Breast epithelium (tissue), 4 donors: Measurements from ENCODE around the gene CDH18. TPM values are rescaled to one million over a fixed set of nuclear protein-coding genes. Genes with fewer than 3 reads are reported as not detected.

ENCODE experiments used
- DNase-seq, 2 donors: peaks; one replicate each; pipeline ENCODE4 v3.0.0-alpha.2; 2019; ENCODE audit warnings: low spot score in 2 of 2
- H3K27ac ChIP-seq, 2 donors: fragments of 200-600 bp; sonication (generic) in 1 of 2; one replicate each; pipeline ENCODE4 v1.5.1; 2016 to 2019; ENCODE audit warnings: mild to moderate bottlenecking in 1 of 2
- H3K27me3 ChIP-seq, 2 donors: fragments of 200-600 bp; sonication (generic) in 1 of 2; one replicate each; pipeline versions ENCODE4 v1.5.1 to v1.6.0; 2017 to 2019; ENCODE audit warnings: control low read depth in 1 of 2, mild to moderate bottlenecking in 1 of 2
- H3K36me3 ChIP-seq: fragments of 200-600 bp; one replicate; pipeline ENCODE4 v1.5.1; 2019
- H3K4me1 ChIP-seq, 2 donors: fragments of 200-600 bp; sonication (generic); one replicate each; pipeline ENCODE4 v1.5.1; 2016 to 2019; ENCODE audit warnings: control low read depth in 1 of 2
- H3K4me3 ChIP-seq, 3 donors: fragments of 200-600 bp; sonication (generic); 1 replicate in 2 of 3; 2 replicates in 1 of 3; pipeline ENCODE4 v1.5.1; 2016 to 2019; ENCODE audit warnings: mild to moderate bottlenecking in 3 of 3, moderate library complexity in 2 of 3
- H3K9me3 ChIP-seq, 2 donors: fragments of 200-600 bp; sonication (generic) in 1 of 2; one replicate each; pipeline ENCODE4 v1.5.1; 2016 to 2019; ENCODE audit warnings: control low read depth in 1 of 2
- POLR2A ChIP-seq: fragments of 450-650 bp; IDR thresholded peaks from one replicate; pipeline ENCODE4 v1.6.1; 2016; ENCODE audit warnings: antibody characterized with exemption, mild to moderate bottlenecking, moderate library complexity
- POLR2AphosphoS5 ChIP-seq, 3 donors: sonication (generic); formaldehyde crosslinking; IDR thresholded peaks; one replicate each; pipeline ENCODE4 v1.6.1; 2017; ENCODE audit warnings: antibody characterized with exemption in 3 of 3
- intact Hi-C: fragments of 100-400 bp; cut with DNase I; formaldehyde crosslinking; loops from one replicate; pipeline ENCODE4 v1.15.1; 2023; ENCODE audit warnings: low total_unique reads
- total RNA-seq, 3 donors: library from RNA; depleted of rRNA; stranded (reverse); fragments of >200 nt; gene quantifications; one replicate each; pipeline ENCODE4 v1.1.0, GENCODE V29; 2016
- TF ChIP-seq, protein P1 (sequence below), 3 donors: fragments of 450-650 bp; IDR thresholded peaks; one replicate each; pipeline ENCODE4 v1.5.1; 2016 to 2017; ENCODE audit warnings: antibody characterized with exemption in 3 of 3, mild to moderate bottlenecking in 3 of 3, moderate library complexity in 3 of 3

Gene CDH18
- total RNA-seq, 3 donors from 2014 or later = not detected

DNA sequence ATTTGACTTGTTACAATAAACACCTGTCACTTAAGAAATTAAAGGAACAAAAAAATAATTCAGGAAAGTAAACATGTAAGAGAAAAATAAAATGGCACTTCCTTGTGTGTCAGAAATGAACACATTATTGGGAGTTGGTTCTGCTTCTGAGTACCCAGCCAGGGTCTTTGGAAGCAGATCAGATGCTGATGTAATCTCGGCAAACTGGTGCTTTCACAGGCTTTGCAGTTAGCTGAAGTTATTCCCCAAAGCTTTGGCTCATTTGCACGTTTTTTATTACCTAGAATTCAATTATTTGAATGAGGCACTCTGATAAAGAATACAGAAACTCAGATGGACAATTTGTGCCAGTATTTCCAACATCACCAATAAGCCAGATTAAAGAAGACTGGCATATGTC, 10.9 kb downstream of the CDH18 start:
- Histone ChIP-seq H3K27ac (no peak overlapping the region), H3K27me3 (no peaks in the 10 kb centered on the region), H3K4me1 (no peaks in the 10 kb centered on the region), H3K4me3 (no peak overlapping the region), H3K9me3 (no peaks in the 10 kb centered on the region), H3K36me3 (no peaks in the 10 kb centered on the region)
- TF ChIP-seq POLR2AphosphoS5 (IDR thresholded peaks at IDR 0.05) (no peak), POLR2A (no peak)
- TF ChIP-seq, protein P1, sequence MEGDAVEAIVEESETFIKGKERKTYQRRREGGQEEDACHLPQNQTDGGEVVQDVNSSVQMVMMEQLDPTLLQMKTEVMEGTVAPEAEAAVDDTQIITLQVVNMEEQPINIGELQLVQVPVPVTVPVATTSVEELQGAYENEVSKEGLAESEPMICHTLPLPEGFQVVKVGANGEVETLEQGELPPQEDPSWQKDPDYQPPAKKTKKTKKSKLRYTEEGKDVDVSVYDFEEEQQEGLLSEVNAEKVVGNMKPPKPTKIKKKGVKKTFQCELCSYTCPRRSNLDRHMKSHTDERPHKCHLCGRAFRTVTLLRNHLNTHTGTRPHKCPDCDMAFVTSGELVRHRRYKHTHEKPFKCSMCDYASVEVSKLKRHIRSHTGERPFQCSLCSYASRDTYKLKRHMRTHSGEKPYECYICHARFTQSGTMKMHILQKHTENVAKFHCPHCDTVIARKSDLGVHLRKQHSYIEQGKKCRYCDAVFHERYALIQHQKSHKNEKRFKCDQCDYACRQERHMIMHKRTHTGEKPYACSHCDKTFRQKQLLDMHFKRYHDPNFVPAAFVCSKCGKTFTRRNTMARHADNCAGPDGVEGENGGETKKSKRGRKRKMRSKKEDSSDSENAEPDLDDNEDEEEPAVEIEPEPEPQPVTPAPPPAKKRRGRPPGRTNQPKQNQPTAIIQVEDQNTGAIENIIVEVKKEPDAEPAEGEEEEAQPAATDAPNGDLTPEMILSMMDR (IDR thresholded peaks at IDR 0.05) = no peak
- intact Hi-C loops = no loop called here
- no peak for DNase-seq

DNA sequence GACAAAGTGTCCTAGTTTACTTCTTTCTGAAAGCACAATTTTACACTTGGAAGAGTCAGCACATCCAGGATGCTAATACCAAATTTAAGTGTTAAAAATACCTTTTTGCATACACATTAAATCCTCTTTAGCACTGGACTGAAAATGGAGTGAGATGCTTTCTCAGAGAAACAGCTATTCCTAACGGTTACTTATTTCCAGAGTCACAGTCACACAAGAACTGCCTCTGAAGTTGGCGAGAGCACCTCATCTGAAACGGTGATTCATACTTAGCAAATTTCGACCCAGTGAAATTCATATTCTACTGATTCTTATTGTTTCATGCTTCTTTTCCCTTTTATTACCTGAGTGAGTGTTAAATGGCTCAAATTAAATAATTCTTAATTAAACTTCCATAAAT, 12.2 kb downstream of the CDH18 start:
- H3K36me3 ChIP-seq = no peaks in the 10 kb centered on the region
- intact Hi-C loops = no loop called here
- H3K4me1 ChIP-seq = no peaks in the 10 kb centered on the region
- no peaks in the 10 kb centered on the region for H3K27me3 ChIP-seq
- no peak for DNase-seq
- TF ChIP-seq POLR2AphosphoS5 (IDR thresholded peaks at IDR 0.05) (no peak), POLR2A (no peak)
- TF ChIP-seq, protein P1 (IDR thresholded peaks at IDR 0.05) = no peak
- H3K27ac ChIP-seq = no peak overlapping the region
- H3K9me3 ChIP-seq = no peaks in the 10 kb centered on the region
- no peak overlapping the region for H3K4me3 ChIP-seq

DNA sequence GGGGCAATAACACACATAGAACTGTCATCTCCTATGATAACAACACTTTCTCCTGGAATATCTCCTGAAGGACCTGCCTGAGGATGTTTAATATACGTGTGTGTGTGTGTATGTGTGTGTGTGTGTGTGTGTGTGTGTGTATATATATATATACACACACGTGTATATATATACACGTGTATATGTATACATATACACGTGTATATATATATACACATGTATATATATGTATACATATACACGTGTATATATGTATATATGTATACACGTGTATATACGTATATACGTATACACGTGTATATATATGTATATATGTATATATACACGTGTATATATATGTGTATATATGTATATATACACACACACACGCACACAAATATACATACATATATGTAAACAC, 27.5 kb downstream of the CDH18 start:
- no peaks in the 10 kb centered on the region for H3K27me3 ChIP-seq
- H3K4me1 ChIP-seq = no peaks in the 10 kb centered on the region
- H3K4me3 ChIP-seq = no peak overlapping the region
- H3K27ac ChIP-seq = no peak overlapping the region
- DNase-seq = no peak
- intact Hi-C loops = no loop called here
- no peak for TF ChIP-seq POLR2AphosphoS5 (IDR thresholded peaks at IDR 0.05)
- TF ChIP-seq, protein P1 (IDR thresholded peaks at IDR 0.05) = no peak
- no peak for TF ChIP-seq POLR2A
- H3K9me3 ChIP-seq = no peaks in the 10 kb centered on the region
- no peaks in the 10 kb centered on the region for H3K36me3 ChIP-seq

DNA sequence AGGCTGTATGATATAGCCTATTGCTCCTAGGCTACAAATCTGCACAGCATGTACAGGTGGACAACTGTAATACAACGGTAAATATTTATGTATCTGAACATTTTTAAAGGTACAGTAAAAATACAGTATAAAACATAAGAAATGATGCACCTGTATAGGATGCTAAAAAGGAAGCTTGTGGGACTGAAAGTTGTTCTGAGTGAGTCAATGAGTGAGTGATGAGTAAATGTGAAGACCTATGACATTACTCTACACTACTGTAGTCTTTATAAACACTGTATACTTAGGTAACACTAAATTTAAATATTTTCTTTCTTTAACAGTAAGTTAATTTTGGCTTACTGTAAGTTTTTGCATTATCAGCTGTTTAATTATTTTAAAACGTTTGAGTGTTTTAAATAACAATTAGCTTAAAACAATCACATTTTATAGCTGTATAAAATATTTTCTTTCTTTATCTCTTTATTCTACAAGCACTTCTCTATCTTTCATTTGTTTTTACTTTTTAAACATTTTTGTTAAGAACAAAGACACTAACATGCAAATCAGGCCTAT, 28.1 kb downstream of the CDH18 start:
- no peaks in the 10 kb centered on the region for H3K4me1 ChIP-seq
- DNase-seq = no peak
- no peaks in the 10 kb centered on the region for H3K9me3 ChIP-seq
- TF ChIP-seq, protein P1 (IDR thresholded peaks at IDR 0.05) = no peak
- TF ChIP-seq POLR2AphosphoS5 (IDR thresholded peaks at IDR 0.05) (no peak), POLR2A (no peak)
- H3K4me3 ChIP-seq = no peak overlapping the region
- intact Hi-C loops = no loop called here
- H3K27ac ChIP-seq = no peak overlapping the region
- H3K36me3 ChIP-seq = no peaks in the 10 kb centered on the region
- no peaks in the 10 kb centered on the region for H3K27me3 ChIP-seq

DNA sequence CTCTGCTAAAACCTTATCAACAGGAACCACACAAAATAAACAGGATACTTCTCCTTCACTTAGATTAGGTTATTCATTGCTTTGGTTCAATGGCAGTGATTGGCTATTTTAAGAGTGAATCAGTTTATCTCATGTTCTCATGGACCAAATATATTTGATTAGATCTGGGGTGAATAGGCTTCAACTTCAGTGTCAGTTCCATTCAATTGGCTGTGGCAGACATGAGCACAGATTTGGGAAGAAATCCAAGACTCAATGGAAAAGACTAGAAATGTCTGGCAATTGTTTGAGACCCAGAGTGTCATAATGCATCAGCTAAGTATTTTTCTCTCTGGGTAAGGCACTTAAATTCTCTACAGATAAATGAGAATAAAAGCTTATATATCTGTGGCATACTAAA, 37.1 kb downstream of the CDH18 start:
- no peaks in the 10 kb centered on the region for H3K9me3 ChIP-seq
- intact Hi-C loops = no loop called here

More for the DNA sequence above, 37.1 kb downstream of the CDH18 start:
- Histone ChIP-seq H3K36me3 (no peaks in the 10 kb centered on the region), H3K4me3 (no peak overlapping the region), H3K27me3 (no peaks in the 10 kb centered on the region), H3K27ac (no peak overlapping the region), H3K4me1 (no peaks in the 10 kb centered on the region)
- TF ChIP-seq POLR2A = no peak
- TF ChIP-seq POLR2AphosphoS5 (IDR thresholded peaks at IDR 0.05) = no peak
- TF ChIP-seq, protein P1 (IDR thresholded peaks at IDR 0.05) = no peak
- no peak for DNase-seq
